GM12872 (cell line): ENCODE data around the gene MAP2K7.

ENCODE experiments used
- TF ChIP-seq, protein P1 (sequence below): IDR thresholded peaks from 3 replicates; pipeline ENCODE4 v1.5.1; 2011; ENCODE audit warnings: low read depth, mild to moderate bottlenecking, low read length, moderate library complexity; ENCODE audit not compliant: insufficient read depth

Gene MAP2K7

DNA sequence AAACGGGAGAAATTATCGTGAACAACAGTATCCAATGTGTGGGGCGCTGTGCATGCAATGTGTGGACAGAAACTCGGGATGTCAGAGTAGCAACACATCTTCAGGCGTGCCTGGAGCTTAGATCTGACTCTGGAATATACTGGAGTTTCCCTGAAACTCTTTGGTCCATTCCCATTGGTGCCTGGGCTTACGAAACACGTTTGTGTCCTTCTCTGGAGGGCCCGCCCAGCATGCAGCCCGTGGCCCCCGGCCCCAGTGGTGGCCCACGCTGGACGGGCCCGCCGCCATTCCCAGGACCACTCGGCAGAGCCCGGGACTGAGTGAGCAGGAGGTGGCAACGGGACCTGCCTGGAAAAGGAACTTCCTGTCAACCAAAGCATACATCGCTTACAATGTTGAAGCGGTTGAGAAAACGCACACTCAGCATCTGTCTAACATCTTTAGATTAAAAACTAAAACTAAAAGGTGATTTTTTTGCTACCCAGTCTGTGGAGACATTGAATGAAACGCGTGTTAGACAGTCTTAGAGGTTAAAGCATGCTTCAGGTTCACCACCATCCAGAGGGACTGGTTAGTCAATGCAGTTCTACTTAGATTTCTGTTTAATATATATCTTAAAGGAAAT is 59.1 kb downstream of the MAP2K7 start:
- TF ChIP-seq, protein P1, sequence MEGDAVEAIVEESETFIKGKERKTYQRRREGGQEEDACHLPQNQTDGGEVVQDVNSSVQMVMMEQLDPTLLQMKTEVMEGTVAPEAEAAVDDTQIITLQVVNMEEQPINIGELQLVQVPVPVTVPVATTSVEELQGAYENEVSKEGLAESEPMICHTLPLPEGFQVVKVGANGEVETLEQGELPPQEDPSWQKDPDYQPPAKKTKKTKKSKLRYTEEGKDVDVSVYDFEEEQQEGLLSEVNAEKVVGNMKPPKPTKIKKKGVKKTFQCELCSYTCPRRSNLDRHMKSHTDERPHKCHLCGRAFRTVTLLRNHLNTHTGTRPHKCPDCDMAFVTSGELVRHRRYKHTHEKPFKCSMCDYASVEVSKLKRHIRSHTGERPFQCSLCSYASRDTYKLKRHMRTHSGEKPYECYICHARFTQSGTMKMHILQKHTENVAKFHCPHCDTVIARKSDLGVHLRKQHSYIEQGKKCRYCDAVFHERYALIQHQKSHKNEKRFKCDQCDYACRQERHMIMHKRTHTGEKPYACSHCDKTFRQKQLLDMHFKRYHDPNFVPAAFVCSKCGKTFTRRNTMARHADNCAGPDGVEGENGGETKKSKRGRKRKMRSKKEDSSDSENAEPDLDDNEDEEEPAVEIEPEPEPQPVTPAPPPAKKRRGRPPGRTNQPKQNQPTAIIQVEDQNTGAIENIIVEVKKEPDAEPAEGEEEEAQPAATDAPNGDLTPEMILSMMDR = no peak

GRCh38 chr19:7963566-7963965 is 59.9 kb downstream of the MAP2K7 start:
- TF ChIP-seq, protein P1 = no peak
